NCI-H2227 treated with DMSO at 0.1 percent for 48 hours (cell line): ENCODE measurements around the gene FCHSD1.

ENCODE experiments used
- DNase-seq: peaks from one replicate; lab custom pipeline; 2025; lab: John Stamatoyannopoulos, UW

FCHSD1 gene

DNA sequence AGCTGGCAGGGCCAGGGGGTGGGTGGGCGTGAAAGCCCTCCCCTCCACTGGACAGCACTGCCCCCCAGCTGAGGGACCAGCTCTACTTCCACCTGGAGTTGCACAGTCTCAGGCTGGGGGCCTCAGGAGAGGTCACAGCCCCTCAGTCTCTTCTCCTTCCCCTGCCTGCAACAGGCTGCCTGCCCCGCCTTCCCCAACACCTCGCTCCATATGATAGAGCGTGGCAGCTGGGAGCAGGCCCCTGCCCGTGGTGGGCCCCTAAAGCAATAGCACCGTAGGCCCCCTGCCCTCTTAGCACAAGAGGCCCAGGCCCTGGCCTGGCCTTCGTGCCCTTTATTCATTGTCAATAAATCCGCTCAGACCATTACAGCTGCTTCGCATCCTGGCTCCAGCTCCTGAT, 10.5 kb downstream of the FCHSD1 start:
- no peak for DNase-seq

DNA sequence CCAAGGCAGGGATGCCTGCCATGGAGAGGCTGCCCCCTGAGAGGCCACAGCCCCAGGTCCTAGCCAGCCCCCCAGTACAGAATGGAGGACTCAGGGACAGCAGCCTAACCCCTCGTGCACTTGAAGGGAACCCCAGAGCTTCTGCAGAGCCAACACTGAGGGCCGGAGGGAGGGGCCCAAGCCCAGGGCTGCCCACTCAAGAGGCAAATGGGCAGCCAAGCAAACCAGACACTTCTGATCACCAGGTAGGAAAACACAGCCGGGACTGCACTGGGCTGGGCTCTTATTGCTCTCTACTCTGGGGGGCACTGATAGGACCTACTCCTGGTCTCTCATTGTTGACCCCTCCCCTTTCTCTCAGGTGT, 11.2 kb downstream of the FCHSD1 start:
- DNase-seq: no peak

DNA sequence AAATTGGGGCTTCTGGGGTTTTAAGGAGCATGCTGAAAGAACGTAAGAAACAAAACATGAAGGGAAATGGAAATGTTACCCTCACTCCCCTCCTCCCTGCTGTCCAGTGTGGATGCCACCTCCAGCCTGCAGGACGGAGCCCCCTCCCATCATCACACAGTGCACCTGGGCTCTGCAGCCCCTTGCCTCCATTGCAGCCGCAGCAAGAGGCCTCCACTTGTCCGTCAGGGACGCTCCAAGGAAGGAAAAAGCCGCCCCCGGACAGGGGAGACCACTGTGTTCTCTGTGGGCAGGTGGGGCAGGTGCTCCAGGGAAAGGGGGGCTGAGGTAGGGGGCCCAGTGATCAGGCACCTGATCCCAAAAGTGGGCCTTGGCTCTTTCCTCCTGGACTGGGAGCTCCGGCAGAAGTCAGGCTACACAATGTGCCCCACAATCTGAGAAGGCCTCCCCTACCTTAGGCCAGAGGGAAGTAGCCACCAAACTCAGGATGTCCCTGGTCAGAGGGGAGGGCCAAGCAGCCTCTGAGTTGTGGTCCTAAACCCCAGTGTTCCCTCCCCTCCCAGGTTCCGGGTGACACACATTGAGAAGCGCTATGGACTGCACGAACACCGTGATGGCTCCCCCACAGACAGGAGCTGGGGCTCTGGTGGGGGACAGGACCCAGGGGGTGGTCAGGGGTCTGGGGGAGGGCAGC, 11.7 kb downstream of the FCHSD1 start:
- no peak for DNase-seq

DNA sequence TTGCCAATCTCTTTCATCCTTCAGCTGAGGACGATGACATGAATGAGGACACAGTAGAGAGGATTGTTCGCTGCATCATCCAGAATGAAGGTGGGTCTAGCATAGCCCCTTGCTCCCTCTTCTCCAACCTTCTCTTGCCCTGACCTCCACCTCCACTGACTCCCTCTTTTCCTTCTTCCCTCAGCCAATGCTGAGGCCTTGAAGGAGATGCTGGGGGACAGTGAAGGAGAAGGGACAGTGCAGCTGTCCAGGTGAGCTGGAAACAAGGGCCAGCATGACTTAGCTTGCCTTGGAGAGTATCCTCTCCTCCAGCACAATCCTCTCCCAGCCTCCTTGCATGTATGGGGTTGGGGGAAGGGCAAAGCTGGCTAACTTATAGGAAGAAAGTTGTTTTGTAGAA, 12.4 kb downstream of the FCHSD1 start:
- DNase-seq: no peak

DNA sequence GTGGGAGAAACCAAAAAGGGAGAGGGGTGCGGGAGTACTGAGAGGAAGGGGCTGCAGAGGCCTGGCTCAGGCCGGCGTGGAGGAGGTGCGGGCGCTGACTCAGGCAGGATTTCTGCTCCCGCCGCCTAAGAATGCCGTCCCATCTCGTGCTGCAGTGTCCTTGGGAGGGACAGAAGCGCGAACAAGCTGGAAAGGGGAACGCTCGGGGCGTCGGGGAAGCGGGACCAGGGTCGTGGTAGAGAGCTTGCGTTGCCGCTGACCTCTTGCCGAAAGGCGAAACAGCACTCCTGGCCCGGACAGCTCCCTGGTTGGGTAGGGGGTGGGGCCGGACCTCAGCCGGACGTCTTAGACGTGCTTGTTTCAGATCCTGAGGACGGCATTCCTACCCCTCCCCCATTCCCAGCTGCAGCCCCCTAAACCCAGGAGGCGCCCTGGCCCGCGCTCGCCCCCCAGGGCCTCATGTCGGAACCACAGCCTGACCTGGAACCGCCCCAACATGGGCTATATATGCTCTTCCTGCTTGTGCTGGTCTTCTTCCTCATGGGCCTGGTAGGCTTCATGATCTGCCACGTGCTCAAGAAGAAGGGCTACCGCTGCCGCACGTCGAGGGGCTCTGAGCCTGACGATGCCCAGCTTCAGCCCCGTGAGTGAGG, 13.3 kb downstream of the FCHSD1 start:
- DNase-seq: peak; percentile 7

DNA sequence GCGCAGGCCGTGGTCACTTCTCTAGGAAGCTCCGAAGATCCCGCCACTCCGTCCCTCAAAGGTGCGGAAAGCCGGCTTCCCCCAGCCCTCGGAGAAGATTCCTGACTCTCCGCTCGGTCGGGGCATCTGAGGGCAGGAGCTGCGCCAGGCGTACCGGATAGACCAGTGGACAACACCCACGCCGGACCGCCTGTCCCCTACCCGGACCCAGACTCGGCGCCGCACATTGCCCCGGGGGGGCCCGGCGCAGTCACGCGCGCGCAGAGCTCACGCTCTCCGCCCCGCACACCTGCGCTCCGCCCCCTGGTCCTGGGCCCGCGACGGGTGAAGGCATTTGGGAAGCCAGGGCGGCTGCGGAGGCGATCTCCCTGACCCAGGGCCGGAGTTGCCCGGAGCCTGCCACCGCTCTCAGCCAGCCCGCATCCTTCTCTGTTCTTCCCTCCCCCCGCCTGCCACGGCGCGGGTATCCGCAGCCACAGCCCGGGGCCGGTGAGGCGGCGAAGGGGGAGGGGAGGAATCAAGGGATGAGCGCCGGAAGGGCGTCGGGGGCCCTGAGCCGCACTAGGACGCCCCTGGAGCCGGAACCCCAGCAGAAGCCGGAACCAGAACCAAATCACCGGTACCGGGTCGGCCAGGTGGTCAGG, 14.0 kb downstream of the FCHSD1 start:
- no peak for DNase-seq

DNA sequence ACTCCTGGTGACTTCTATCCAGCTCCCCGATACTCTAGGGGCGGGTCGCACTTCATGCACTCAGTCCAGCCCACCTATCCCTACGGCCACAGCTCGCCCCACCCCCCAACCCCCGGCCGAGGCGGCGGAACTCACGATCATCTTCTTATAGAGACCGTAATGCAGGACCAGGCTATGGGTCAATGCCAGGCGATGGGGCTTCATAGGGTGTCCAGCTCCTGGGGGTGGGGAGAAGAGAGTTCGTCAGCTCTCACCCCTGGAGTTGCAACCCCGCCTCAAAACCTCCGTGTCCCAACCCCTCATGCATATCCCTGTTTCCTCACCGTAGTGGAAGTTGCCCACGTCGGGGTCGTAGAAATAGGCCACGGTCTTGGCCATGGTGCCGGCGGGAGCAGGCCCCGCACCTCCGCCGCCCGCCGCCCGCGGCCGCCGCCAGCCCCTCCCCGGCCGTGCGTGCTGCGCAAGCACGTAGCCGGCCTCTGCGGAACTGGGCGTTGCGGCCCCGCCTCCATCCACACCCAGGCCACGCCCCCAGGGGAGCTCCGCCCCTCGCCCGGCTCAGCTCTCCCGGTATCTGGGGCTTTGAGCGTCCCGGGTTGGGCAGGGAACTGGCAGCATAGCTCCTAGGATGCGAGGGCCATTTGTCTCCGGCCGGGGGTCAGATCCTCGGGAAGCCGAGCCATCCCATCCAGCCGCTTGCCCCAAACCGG, 14.7 kb downstream of the FCHSD1 start, which contains the start of the genes HDAC3 and RELL2:
TSS of gene HDAC3 (minus strand) at position 437 of the 710 bp plus-strand sequence. CDS start at position 378, 59 bp downstream.
TSS of gene RELL2 (plus strand) at position 585 of the 710 bp plus-strand sequence. CDS start 1,229 bp downstream, outside the sequence.
- peak; percentile 68 for DNase-seq

DNA sequence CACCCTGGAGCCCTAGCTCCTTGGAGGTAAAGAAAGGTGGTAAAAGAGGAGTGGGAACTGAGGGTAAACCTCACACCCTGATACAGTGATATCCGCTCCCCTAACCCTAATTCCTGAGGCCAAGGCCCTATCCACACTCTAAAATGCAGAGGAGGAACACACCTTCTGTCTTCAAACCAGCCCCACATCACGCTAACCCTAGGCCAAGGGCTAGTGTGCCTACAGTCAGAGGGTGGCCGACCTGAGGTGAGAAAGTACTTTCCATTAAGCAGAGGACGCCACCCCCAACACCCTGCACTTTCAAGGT, 15.2 kb downstream of the FCHSD1 start:
- no peak for DNase-seq

DNA sequence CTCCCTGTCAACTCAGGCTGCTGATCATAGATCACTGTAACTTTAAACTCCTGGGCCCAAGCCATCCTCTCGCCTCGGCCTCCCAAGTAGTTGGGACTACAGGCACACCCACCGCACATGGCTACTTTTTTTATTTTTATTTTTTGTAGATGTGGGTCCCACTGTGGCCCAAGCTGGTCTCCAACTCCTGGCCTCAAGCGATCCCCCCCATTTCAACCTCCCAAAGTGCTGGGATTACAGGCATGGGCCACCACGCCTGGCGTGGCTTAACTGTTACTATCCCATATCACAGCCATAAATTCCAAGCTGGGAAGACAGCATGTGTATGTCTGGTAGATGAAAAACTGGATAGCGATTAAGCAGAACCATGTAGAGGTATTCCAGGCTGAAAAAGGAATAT, 15.6 kb downstream of the FCHSD1 start:
- DNase-seq: no peak

DNA sequence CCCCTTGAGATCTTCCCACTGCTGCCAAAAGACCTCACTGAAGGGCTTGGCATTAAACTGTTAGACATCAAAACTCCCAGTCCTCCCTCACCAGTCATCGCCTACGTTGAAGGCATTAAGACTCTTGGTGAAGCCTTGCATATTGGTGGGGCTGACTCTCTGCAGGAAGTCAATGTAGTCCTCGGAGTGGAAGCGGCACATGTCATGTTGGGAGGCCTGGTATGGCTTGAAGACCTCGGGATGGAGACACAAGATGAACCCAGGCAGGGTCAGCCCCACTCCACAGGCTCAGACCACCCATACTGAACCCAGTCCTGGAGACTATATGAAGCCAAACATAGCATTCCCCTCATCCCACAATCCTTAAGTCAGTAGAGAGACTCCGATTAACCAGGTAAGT, 16.5 kb downstream of the FCHSD1 start:
- DNase-seq: no peak

DNA sequence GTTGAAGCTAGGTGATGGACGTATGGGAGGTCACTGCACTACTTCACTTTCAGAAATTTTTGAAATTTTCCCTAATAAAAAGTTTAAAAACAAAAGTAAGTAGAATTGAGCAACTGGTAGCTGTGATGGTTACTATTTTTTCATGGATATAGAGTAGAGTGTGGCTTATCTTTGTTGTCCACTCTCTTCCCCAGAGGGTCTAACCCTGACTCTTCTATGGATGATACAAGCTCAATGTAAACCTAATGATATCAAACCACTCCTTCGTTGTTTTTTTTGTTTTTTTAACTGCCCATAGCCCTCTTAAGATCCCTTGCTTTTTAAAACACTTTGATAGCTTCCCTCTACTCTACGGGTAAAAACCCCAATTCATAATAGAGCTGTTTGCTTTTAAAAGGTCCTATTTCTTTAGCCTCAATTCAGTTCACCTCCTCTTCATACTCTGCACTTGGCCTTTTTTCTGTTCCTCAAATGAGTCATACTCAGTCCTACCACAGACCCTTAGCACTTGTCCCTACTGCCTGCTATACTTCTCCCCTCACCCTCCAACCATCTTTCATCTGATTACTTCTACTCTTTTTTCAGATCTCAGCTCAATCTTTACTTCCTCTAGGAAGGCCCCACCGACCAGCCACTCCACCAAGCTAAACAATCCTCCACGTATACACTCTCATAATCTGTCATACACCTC, 17.2 kb downstream of the FCHSD1 start:
- no peak for DNase-seq

DNA sequence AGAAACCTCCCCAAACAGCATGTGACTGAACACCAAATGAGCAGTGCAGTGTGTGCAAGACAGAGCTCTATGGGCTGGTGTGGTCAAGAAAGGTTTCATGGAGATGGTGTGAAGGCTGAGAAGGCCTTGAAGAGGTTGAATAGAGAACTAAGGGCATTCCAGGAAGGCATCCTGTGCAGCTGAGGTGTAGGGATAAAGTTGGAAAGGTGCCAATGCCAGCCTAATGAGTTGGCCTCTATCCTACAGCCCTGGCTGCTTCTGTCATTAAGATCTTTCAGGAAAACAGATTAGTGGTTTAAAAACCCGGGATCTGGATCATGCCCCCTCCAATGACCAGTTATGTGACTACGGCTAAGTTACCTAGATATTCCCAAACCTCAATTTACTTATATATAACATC, 18.6 kb downstream of the FCHSD1 start:
- no peak for DNase-seq

DNA sequence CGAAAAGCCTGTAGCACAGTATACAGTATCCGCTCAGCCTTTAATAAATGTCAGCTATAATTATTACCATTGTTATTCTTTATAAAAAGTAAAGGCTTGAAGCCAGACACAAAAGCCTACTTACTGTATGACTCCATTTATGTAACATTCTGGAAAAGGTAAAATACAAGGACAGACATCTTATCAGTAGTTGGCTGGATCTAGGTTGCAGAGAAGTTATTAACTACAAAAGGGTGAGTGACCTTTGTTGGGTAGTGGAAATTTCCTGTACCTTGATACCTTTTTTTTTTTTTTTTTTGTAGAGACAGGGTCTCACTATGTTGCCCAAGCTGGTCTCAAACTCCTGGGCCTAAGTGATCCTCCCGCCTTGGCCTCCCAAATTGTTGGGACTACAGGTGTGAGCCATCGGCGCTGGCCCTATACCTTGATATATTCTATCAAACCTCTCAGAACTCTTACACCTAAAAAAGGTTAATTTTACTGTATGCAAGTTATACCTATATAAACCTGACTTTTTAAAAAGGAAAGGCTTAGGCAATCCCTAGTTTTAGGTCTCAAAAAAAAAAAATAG, 20.6 kb downstream of the FCHSD1 start:
- DNase-seq: no peak

DNA sequence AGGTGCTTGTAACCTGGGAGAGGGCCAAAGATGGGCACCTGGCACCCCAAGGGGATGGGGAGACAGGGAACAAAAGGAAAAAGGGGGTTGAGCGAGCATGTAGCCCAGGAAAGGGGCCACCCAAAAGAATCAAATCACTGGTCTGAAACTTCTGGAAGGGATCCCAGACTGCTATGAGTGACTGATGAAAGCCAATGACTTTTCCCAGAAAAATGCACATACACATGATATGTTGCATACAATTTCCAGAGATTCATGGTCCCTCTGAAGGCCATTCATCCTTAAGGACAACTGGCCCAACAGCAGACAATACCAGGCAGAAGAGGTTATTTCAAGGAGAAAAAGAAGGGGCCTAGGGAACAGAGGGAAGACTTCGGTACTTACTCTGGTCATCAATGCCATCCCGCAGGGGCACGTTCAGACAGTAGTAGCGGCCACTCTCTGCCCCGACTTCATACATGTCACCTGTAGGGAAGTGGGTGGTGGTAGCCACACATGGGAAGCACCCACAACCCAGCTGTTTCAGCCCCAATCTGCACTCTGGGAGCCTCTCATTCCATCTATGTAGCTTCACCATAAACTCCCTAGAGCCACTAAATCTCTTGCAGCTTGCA, 22.9 kb downstream of the FCHSD1 start:
- DNase-seq: no peak

DNA sequence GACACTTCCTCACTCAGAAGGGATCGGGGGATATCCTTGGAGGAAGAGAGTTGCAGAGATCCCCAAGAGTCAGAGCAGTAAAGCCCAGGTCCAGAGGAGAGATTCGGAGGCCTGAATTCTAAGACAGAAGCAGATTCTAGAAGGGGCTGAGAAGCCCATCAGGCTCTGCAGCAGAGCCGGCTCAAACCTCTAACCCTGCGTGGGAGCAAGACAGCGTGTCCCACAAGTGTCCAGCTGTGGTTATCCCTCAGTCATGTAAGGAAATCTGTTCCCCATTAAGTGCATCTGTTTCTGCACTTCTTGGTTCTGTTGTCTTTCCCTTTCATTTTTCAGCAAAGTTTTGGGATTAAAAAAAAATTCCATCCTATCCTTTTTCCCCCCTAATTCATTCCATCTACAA, 27.6 kb downstream of the FCHSD1 start:
- DNase-seq: no peak

DNA sequence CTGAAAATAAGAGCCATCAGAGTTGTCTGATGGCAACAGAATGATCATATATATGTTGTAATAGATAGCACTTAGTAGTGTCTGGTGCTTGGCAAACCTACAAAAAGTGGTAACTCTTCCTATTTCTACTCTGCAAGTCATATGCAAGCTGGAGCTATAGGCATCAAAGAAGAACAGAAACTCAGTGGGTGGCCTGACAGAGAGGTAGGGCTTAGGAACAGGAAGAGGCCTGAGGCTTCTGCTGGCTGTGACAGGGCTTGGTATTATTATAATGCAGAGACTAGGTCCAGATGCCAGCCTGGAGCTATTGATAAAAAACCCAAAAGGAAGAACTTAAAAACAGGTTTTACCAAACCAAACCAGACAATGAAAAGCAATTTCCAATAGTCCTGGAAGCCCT, 28.0 kb downstream of the FCHSD1 start:
- no peak for DNase-seq

DNA sequence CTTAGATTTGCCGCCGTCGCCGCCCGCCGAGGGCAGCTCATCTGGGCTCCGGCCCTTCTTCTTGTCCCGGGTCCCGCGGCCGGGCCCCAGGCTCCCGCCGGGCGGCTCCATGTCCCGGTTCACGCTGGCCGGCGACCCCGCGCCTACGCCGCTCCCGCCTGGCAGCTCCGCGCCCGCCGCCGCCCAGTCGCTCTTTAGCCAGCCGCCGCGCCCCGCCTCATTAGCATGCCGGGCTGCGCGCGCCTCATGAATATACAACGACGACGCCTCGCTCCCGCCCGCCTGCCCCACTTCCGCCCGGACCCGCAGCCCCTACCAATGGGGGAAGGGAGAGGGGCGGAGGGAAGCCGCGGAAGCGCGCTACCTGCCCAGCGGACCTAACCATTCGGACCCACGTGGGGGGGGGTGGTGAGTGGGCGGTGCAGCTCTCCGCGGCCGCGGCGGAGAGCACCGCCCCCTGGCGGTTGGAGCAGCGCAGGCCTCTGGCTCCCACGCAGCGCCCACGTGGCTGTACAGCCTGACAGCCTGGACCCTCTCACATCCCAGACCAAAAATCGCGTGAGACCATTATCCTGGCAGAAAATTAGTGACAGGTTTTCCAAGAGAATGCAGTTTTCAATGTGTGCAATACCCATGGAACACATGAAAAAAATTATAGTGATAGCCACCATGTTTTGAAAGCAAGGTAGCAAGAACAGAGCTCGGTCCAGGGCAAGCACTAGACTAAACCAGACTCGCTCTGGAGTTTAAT, 32.2 kb downstream of the FCHSD1 start, which contains the start of gene DIAPH1:
TSS of gene DIAPH1 (minus strand) at position 197 of the 751 bp plus-strand sequence. CDS start at position 111, 86 bp downstream.
- DNase-seq: peak; percentile 84

DNA sequence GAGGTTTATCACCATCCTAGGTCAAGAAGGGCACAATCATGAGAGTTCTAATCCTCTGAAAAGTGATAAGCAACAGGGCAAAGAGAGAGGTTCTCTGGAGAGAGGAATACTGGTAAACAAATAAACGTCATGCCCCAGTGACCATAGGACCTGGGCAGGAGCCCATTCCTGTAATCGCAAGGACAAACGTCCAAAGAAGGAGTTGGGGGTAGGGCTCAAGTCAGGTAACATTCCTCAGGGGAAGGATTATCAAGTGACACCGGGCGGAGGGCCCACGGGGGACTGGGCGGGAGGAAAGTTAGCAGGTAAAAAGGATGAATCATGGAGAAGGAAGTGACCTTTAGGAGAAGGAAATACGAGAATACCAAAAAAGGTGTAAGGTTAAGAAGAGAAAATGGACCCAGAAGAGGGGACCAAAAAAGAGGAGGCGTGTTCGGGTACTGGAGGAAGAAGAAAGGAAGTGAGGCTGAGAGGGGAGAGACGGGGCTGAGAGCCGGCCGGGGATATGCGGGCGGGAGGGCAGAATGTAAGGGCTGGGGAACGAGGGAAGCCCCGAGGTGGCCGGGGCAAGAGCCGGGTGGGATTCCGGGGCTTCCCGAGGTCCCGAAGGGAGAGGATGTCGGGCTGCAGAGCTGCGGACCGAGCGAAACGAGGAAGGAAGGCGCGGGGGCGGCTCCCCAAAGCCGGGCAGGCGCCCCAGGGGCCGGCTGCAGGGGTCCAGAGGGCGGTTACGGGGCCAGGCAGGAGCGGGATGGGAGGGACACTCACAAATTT, 33.0 kb downstream of the FCHSD1 start:
- peak; percentile 10 for DNase-seq

DNA sequence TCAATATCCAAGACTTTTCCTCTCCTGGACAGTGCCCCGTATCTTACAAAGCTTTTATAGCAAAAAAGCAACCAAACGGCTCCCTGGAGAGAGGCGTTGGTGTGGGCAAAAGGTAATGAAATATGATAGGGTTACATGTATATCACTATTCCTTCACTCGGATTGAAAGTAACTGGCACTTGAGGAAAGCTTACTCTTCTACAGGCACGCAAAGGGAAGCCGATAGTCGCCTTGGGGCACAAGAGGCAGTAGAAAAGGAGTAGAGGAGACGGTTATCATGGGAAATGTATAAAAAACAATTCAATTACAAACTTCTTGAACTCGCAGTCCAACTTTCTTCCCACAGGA, 33.6 kb downstream of the FCHSD1 start:
- no peak for DNase-seq

DNA sequence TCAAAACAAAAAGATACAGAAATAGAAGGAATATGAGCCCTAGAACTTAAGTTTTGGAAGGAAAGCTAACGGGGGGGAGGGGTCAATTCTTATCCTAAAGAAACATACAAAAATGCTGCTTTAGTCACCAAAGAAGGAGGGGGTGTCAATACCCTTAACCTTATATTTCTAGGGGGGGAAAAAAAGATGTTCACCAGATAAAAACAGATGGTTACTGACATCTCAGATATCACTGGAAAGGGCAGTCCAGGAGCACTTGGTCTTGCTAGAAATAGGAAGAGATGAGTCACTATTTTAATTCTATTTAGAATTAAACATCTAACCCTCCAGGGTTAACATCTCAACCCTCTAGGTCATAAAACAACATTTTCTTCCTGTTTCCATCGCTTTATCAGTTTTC, 34.1 kb downstream of the FCHSD1 start:
- no peak for DNase-seq
